A673 (cell line): Measurements from ENCODE around the gene MTIF2. TPM values are rescaled to one million over a fixed set of nuclear protein-coding genes. Genes with fewer than 3 reads are reported as not detected.
A peak's percentile ranks its signal among the peaks of the same experiment; 100 is the strongest.

ENCODE experiments used
- BruUV-seq: library from RNA; stranded (reverse); fragments of 400-500 nt; replicated peaks from 2 replicates; lab custom pipeline; 2021; lab: Mats Ljungman, UMichigan
- CTCF ChIA-PET: fragments of 300-600 bp; sonication (Branson Sonifier 250); formaldehyde crosslinking; loops from one replicate; lab custom pipeline; 2022; ENCODE audit warnings: antibody characterized with exemption; lab: Charles Lee
- POLR2A ChIA-PET: fragments of 300-600 bp; sonication (Branson Sonifier 250); formaldehyde crosslinking; loops from one replicate; lab custom pipeline; 2022; ENCODE audit warnings: antibody characterized with exemption; ENCODE audit not compliant: low non-redundant PET; lab: Charles Lee
- DNase-seq: peaks from one replicate; pipeline ENCODE4 v3.0.0-alpha.2; 2015; ENCODE audit warnings: low spot score
- H3K27ac ChIP-seq: fragments of 200-600 bp; sonication (generic); 2 replicates; pipeline ENCODE4 v1.5.1; 2016; ENCODE audit warnings: mixed run types, low read depth, mild to moderate bottlenecking, mixed read lengths, antibody characterized with exemption, low read length; ENCODE audit not compliant: poor library complexity, severe bottlenecking
- H3K27me3 ChIP-seq: fragments of 200-600 bp; sonication (generic); replicated peaks from 2 replicates; pipeline ENCODE4 v1.6.1; 2017; ENCODE audit warnings: mixed run types, low read depth, mild to moderate bottlenecking, mixed read lengths, antibody characterized with exemption, low read length; ENCODE audit not compliant: insufficient read depth, poor library complexity
- H3K36me3 ChIP-seq: fragments of 200-600 bp; sonication (generic); 2 replicates; pipeline ENCODE4 v1.6.1; 2016; ENCODE audit warnings: mixed run types, mild to moderate bottlenecking, mixed read lengths, antibody characterized with exemption, low read length; ENCODE audit not compliant: insufficient read depth, poor library complexity, severe bottlenecking
- H3K4me1 ChIP-seq: fragments of 200-600 bp; sonication (generic); 2 replicates; pipeline ENCODE4 v1.6.1; 2017; ENCODE audit warnings: mixed run types, mild to moderate bottlenecking, mixed read lengths, antibody characterized with exemption, low read length; ENCODE audit not compliant: insufficient read depth, poor library complexity, severe bottlenecking
- H3K4me3 ChIP-seq: fragments of 200-600 bp; sonication (generic); 2 replicates; pipeline ENCODE4 v1.5.1; 2016; ENCODE audit warnings: low read depth, mixed run types, mild to moderate bottlenecking, mixed read lengths, low read length; ENCODE audit not compliant: poor library complexity, severe bottlenecking
- H3K9me3 ChIP-seq: fragments of 200-600 bp; sonication (generic); 2 replicates; pipeline ENCODE4 v1.6.1; 2016; ENCODE audit warnings: mixed run types, low read depth, mild to moderate bottlenecking, mixed read lengths, antibody characterized with exemption, low read length; ENCODE audit not compliant: poor library complexity, severe bottlenecking
- CTCF ChIP-seq: fragments of 300-800, 200-600 bp; sonication (generic); conservative IDR thresholded peaks from 2 replicates; pipeline ENCODE4 v1.5.1; 2017; ENCODE audit warnings: low read depth, mild to moderate bottlenecking, antibody characterized with exemption, low read length, moderate library complexity, mixed read lengths
- EZH2 ChIP-seq: fragments of 200-600 bp; sonication (generic); IDR thresholded peaks from 2 replicates; pipeline ENCODE4 v1.6.1; 2017; ENCODE audit warnings: borderline replicate concordance, low read depth, mild to moderate bottlenecking, mixed read lengths, antibody characterized with exemption, low read length; ENCODE audit not compliant: poor library complexity, severe bottlenecking
- intact Hi-C: fragments of 100-400 bp; cut with micrococcal nuclease; formaldehyde crosslinking; loops from one replicate; pipeline ENCODE4 v1.10.0; 2022; ENCODE audit not compliant: unreplicated experiment
- total RNA-seq: library from RNA; stranded (reverse); gene quantifications from 2 replicates; pipeline ENCODE4 v1.2.3, GENCODE V29; 2021

Gene MTIF2
- total RNA-seq, 1 experiment from 2014 or later, result 45.0 TPM

GRCh38 chr2:55224761-55225261 is 44.2 kb downstream of the MTIF2 start:
- POLR2A ChIA-PET, result no interaction called here
- no peak for DNase-seq
- Histone ChIP-seq H3K27ac (no peak overlapping the region), H3K9me3 (no peaks in the 10 kb centered on the region), H3K4me1 (peaks cover 3% of the 10 kb centered on the region), H3K27me3 (no peaks in the 10 kb centered on the region), H3K4me3 (no peak overlapping the region), H3K36me3 (no peaks in the 10 kb centered on the region)
- CTCF ChIA-PET, result no interaction called here
- TF ChIP-seq EZH2 (no peak), CTCF (no peak)
- no TSS peak for BruUV-seq
- intact Hi-C loops, result no loop called here

GRCh38 chr2:55223958-55224760 is 44.9 kb downstream of the MTIF2 start:
- Histone ChIP-seq H3K36me3 (no peaks in the 10 kb centered on the region), H3K4me3 (peak overlapping the region; percentile 82), H3K9me3 (no peaks in the 10 kb centered on the region), H3K27ac (no peak overlapping the region), H3K27me3 (no peaks in the 10 kb centered on the region), H3K4me1 (peaks cover 3% of the 10 kb centered on the region)
- no TSS peak for BruUV-seq
- no peak for DNase-seq
- intact Hi-C loops, result no loop called here
- ChIA-PET POLR2A (no interaction called here), CTCF (no interaction called here)
- TF ChIP-seq CTCF, result no peak
- no peak for TF ChIP-seq EZH2

GRCh38 chr2:55213822-55214221 is 55.2 kb downstream of the MTIF2 start:
- Histone ChIP-seq H3K36me3 (no peaks in the 10 kb centered on the region), H3K4me3 (no peak overlapping the region), H3K4me1 (no peaks in the 10 kb centered on the region), H3K9me3 (no peaks in the 10 kb centered on the region), H3K27ac (no peak overlapping the region), H3K27me3 (no peaks in the 10 kb centered on the region)
- no TSS peak for BruUV-seq
- ChIA-PET CTCF (no interaction called here), POLR2A (no interaction called here)
- no peak for DNase-seq
- intact Hi-C loops, result no loop called here
- TF ChIP-seq EZH2 (no peak), CTCF (no peak)
